HG03159 (cell line): ENCODE results near the gene UGT2B15.

Experiments used
- ATAC-seq: cut with Tn5 transposase; IDR thresholded peaks from one replicate; pipeline ENCODE4 v1.9.1; 2021; ENCODE audit warnings: mild to moderate bottlenecking, moderate library complexity; ENCODE audit not compliant: unreplicated experiment

UGT2B15 gene

DNA sequence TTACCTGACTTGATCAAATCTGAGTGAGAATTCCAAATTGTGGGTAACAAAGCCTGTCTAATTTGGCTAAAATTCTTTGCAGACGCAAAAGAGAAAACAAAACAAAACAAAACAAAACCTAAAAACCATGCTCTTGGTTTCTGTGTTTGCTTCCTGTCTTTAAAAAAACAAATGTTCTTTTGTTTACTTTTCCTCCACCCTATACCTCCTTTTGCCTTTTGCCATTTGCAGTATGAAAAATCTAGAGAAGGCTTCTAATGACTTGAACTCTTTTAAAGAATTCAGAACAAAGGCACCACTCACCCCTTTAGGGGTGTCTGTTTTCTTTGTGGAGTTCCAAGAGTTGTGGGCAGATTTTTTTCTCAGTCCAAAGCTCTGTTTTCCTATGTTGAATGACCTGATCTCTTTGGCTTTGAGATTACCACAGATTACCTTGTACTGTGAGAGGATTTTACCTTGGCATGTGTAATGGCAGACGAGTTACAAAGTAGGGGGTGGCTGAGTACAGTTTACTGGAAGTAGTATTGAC lies 13.9 kb downstream of the UGT2B15 start:
- peak; percentile 60 for ATAC-seq

DNA sequence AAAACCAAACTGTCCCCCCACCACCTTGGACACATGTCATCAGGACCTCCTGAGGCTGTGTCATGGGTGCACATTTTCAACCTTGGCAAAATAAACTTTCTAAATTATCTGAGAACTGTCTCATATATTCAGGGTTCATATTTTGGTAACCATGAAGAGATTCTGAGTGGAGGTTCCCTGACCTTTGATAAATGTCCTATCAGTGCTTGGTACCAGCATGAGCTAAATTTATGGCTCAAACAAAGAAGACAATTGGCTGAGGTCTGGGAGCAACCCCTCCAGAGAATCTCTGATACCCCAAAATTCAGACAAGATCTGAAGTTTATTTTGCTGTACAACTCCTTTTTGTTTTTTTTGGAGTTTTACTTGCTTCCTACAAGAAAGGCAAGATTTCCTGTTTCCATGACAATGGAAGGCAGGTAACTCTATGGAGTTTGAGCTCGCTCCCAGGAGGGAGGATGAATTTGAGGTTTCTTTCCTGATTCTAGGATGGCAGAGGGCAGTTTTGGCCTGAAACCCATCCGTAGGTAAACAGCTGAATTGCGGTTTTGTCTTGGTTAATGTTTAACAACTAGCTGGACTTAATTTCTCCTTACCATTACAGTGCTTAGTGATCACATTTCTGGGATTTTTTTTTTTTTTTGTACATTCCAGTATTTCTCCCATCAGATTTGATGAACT lies 14.5 kb downstream of the UGT2B15 start:
- peak; percentile 24 for ATAC-seq

DNA sequence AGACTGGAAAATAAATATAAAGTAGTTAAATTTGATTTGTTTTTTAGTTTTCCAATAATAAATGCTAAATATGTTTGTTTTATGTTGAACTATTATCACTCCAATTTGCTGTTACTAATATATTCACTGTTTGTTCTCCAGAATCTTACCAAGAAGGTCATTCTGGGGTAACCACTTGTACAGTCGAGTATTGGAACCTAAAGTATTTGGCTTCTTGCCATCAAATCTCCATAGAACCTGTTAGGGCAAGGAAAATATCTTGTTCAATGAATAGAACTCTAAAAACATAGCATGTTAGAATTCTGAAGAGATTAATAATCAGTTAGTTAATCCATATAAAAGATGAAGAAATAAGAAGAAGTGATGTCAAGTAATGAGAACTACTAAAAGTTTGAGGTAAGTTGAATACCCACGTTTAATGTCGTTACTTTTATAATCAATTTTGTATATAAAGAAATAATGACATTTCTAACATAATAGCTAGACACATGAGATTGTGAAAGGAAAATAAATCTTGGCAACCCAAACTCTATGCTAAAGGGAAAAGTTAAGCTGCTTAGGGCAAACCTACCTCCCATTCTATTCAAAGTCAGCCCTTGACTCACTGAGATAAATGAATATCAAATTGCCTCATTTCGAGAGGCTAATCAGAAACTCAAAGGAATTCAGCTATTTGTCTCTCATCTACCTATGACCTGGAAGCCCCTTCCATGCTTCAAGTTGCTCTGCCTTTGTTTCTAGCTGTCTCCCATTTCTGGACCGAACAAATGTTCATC lies 15.3 kb downstream of the UGT2B15 start:
- ATAC-seq, result no peak

DNA sequence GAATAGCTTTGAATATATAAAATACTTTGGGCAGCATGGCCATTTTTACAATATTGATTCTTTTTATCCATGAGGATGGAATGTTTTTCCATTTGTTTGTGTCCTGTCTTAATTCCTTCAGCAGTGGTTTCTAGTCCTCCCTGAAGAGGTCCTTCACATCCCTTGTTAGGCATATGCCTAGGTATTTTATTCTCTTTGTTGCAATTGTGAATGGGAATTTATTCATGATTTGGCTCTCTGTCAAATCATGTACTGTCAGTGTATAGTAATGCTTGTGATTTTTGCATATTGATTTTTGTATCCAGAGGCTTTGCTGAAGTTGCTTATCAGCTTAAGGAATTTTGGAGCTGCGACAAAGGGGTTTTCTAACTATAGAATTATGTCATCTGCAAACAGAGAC lies 18.5 kb downstream of the UGT2B15 start:
- no peak for ATAC-seq

DNA sequence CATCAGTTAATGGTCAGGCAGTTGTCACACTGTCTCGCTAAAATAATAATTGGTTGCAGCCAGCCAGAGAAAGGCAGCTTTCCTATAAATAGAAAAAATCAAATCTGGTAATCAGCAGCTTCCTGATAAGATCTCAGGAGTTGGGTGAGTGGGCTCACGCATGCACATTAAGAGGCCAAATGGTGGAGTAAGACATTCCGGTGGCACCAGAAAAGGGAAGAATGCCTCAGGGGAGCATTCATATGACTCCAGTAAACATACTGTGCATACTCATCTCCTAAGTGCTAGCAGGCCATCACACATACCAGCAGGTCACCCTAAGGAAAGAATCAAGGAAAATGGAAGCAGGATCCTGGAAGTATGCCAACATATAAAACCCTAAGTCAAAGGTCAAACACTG lies 40.1 kb downstream of the UGT2B15 start:
- no peak for ATAC-seq

DNA sequence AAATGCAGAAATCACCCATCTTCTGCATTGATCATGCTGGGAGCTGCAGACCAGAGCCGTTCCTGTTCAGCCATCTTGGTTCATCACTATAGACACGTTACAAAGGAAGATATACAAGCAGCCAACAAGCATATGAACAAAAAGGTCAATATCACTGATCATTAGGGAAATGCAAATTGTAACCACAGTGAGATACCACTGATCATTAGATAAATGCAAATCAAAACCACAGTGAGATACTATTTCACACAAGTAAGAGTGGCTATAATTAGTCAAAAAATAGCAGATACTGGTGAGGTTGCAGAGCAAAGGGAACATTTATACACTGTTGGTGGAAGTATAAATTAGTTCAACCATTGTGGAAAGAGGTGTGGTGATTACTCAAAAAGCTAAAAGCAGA lies 47.7 kb downstream of the UGT2B15 start:
- peak; percentile 77 for ATAC-seq

DNA sequence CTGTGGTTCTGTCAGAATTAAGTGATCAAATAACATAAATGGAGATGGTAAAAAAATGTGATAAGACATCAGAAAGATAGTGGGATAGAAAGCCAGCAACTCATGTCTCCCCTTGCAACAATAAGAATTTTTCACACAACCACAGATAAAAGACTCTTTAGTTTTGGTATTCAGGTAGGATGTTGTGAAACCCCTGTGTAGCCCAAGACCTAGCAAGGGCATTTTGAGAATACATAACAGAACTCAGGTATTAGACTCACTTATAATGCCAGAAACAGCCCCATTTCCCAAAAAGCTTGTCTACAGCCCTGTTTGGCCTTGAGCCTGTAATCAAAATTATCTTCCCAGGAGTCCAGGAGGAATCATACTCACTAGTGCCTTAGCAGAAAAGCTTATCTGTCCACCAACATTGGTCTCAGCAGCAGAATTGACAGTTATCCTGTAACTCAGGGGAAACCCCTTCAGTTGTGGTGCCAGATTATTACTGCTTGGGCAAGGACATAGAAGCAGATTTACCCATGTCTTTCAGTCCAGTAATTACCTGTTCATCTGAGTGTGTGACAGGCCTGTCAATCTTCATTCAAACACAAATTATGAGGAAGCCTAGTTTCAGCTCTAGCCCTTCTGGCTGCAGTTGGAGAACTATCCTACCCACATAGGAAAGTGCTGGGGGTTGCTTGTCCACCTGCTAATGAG lies 53.3 kb downstream of the UGT2B15 start:
- peak; percentile 77 for ATAC-seq

DNA sequence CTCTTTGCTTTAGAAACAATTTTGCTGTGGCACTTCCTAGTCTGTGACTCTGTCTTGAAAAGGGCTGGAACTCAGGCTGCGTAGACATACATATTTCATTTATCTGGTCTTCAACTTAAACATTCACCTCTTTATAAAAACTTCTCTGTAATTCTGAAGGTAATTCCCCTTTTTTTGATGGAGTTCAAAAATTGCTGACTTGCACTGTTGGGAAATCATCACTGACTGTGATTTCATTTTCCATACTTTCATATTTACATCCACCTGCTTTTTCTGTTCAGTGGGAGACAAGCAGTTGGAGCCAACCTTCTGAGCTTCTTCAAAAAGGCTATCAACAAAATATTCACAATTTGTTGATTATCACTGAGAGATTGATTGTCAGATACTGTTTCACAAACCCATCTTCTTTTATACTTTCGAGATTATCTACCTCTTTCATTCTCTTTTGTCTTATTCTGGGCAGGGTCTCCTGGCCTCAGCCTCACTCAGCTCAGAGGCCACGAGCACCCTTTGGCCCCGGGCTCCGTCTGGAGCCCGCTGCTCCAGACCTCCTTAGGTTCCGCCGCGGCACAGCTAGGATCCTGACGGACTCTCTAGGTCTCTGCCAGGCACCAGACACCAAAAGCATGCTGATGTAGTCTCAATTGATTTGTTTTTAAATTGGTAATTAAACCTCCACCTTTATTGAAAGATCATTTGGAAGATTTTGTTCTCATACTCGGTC lies 54.6 kb downstream of the UGT2B15 start:
- no peak for ATAC-seq

DNA sequence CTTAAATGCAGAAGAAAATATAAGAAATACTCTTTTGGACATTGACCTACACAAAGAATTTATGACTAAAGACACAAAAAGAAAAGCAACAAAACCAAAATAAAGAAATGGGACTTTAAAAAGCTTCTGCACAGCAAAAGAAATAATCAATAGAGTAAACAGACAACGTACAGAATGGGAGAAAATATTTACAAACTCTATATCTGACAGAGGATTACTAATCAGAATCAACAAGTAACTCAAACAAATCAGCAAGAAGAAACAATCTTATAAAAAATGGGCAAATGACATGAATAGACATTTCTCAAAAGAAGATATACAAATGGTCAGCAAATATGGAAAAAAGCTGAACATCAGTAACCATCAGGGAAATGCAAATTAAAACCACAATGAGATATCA lies 56.7 kb downstream of the UGT2B15 start:
- ATAC-seq, result no peak

DNA sequence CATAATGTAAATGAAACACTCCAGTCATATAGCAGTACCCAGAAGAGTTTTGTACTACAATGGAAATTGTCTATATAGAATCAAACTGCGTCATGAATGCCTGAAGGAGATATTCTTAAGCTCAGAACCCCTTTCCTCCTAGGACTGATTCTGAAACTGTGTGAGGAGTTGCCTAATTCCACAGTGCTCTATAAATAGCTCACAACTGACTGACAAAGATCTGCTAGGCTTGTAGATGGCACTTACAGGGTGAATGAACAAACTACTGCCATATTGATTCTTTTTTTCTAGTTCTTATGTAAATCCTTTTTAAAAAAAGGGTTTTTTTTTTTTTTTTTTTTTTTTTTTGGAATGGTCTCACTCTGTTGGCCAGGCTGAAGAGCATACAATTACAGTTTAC lies 64.2 kb downstream of the UGT2B15 start:
- no peak for ATAC-seq

DNA sequence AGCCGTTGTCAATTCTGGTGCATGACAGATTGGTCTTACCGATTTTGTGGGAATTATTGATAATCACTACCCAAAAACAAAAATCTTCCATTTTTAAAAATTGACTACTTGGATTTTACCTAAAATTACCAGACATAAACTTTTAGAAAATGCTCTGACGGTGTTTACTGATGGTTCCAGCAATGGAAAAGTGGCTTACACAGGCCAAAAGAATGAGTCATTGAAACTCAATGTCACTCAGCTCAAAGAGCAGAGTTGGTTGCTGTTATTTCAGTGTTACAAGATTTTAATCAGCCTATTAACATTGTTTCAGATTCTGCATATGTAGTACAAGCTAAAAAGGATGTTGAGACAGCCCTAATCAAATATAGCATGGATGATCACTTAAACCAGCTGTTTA lies 71.3 kb downstream of the UGT2B15 start:
- ATAC-seq, result no peak

DNA sequence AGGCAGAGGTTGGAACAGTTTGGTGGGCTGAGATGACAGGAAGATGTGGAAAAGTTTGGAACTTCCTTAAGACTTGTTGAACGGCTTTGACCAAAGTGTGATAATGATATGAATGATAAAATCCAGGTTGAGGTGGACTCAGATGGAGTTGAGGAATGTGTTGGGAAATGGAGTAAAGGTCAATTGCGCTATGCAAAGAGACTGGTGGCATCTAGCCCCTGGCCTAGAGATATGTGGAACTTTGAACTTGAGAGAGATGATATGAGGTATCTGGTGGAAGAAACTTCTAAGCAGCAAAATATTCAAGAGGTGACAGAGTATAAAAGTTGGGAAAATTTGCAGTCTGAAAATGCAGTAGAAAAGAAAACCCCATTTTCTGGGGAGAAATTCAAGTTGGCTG lies 73.0 kb downstream of the UGT2B15 start:
- no peak for ATAC-seq
